Measurements from ENCODE around the gene TSPYL1.

- TF ChIP-seq CTCF (IDR thresholded peaks at IDR 0.05) (no peak), POLR2A (IDR thresholded peaks at IDR 0.05) (no peak)
Measured at GRCh38 chr6:116309001-116309400, 29.3 kb upstream of the TSPYL1 start.
